Stimulated activated CD8-positive, alpha-beta memory T cell treated with anti-CD3 and anti-CD28 coated beads, Interleukin-15, amount 100 ng/mL, for 24 hours (primary cell): ENCODE results near the gene NHLH2.

Source experiments
- DNase-seq: peaks from one replicate; pipeline ENCODE4 v3.0.0-alpha.2; 2020; ENCODE audit warnings: low read depth

Gene NHLH2

GRCh38 chr1:115838431-115839028 is 2.4 kb downstream of the NHLH2 start:
- no peak for DNase-seq

- no peak for DNase-seq
Observed at GRCh38 chr1:115837740-115838421, 3.0 kb downstream of the NHLH2 start.

GRCh38 chr1:115837341-115837739 is 3.6 kb downstream of the NHLH2 start:
- no peak for DNase-seq

- DNase-seq: no peak
Observed at GRCh38 chr1:115833856-115834255, 7.1 kb downstream of the NHLH2 start.

GRCh38 chr1:115832651-115833050 is 8.3 kb downstream of the NHLH2 start:
- no peak for DNase-seq

- no peak for DNase-seq
Observed at GRCh38 chr1:115830963-115831362, 10.0 kb downstream of the NHLH2 start.

- DNase-seq: no peak
Observed at GRCh38 chr1:115829947-115830346, 11.0 kb downstream of the NHLH2 start.

GRCh38 chr1:115829023-115829674 is 11.8 kb downstream of the NHLH2 start:
- no peak for DNase-seq

GRCh38 chr1:115828101-115829022 is 12.6 kb downstream of the NHLH2 start:
- no peak for DNase-seq

- DNase-seq: no peak
Observed at GRCh38 chr1:115827452-115828044, 13.4 kb downstream of the NHLH2 start.

GRCh38 chr1:115826628-115827027 is 14.3 kb downstream of the NHLH2 start:
- no peak for DNase-seq

GRCh38 chr1:115822117-115822516 is 18.8 kb downstream of the NHLH2 start:
- no peak for DNase-seq

- DNase-seq: no peak
Observed at GRCh38 chr1:115815694-115816093, 25.2 kb downstream of the NHLH2 start.

GRCh38 chr1:115814685-115815398 is 26.1 kb downstream of the NHLH2 start:
- DNase-seq: no peak

- DNase-seq: no peak
Observed at GRCh38 chr1:115813727-115814126, 27.2 kb downstream of the NHLH2 start.

- DNase-seq: no peak
Observed at GRCh38 chr1:115811140-115811828, 29.6 kb downstream of the NHLH2 start.

GRCh38 chr1:115810609-115811008 is 30.3 kb downstream of the NHLH2 start:
- DNase-seq: no peak

- no peak for DNase-seq
Observed at GRCh38 chr1:115809847-115810246, 31.1 kb downstream of the NHLH2 start.

- no peak for DNase-seq
Observed at GRCh38 chr1:115809076-115809475, 31.9 kb downstream of the NHLH2 start.

GRCh38 chr1:115807723-115808122 is 33.2 kb downstream of the NHLH2 start:
- no peak for DNase-seq

GRCh38 chr1:115805597-115805996 is 35.3 kb downstream of the NHLH2 start:
- DNase-seq: no peak
